Effector CD4-positive, alpha-beta T cell (primary cell): Measurements from ENCODE around the gene EPB41L2.
"Not testable (repeated sequence)": the region's sequence is repeated elsewhere in the genome, so short reads cannot be mapped to it uniquely, and the experiment has no call there.

Experiments
- DNase-seq: peaks from one replicate; pipeline ENCODE4 v3.0.0-alpha.2; 2020

Gene EPB41L2

GRCh38 chr6:131033631-131034030 lies 29.4 kb downstream of the EPB41L2 start:
- DNase-seq = no peak

GRCh38 chr6:131029626-131030297 lies 33.3 kb downstream of the EPB41L2 start:
- DNase-seq = no peak

DNA sequence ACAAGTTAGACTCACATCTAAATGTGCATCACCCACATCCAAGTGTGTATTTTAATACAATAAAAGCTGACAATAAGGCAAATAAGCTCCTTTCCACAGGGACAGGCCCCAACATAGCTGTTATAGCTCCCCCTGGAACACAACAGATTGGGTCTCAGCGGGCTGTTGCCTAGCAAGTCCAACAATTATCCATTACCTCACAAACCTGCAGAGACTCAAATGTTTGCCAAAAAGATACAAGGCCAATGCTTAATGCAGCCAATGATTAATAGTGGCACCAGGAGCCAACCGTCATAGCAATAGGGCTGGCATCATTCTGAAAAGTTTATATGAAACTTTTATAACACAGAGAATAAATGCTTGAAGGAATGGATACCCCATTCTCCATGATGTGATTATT lies 35.7 kb downstream of the EPB41L2 start:
- DNase-seq = no peak

GRCh38 chr6:131026243-131026642 lies 36.8 kb downstream of the EPB41L2 start:
- no peak for DNase-seq

- no peak for DNase-seq
Measured at GRCh38 chr6:131024565-131024964, 38.5 kb downstream of the EPB41L2 start.

DNA sequence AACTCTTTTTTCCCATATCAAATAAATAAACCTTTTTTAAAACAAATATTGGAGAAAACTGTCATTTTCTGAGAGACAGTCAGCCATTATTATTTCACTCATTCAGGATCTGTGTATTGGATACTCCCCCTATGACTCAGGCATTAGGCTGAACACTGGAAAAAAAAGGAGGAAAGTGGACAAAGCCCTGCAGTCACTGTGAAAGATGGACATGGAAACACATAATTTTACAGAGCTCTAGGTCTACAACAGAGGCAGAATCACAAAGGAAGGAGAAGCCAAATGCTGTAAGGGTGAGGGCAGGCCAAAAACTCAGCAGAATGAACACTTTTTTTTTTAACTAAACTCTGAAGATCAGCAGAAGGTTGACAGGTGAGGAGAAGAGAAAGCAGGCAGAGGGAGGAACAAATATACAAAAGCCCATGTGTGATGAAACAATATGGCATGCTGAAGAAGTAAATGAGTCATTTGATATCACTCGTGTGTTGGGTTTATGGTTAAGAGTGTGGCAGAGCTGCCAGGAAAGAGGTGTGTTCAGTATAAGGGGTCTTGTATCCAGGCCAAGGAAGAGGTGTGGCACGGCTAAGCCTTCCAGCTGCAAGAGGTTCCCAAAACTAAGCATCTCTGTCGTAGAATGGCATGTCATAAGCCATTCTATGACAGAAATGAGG lies 39.1 kb downstream of the EPB41L2 start:
- DNase-seq = no peak

- DNase-seq = no peak
Measured at GRCh38 chr6:131022691-131023090, 40.4 kb downstream of the EPB41L2 start.

DNA sequence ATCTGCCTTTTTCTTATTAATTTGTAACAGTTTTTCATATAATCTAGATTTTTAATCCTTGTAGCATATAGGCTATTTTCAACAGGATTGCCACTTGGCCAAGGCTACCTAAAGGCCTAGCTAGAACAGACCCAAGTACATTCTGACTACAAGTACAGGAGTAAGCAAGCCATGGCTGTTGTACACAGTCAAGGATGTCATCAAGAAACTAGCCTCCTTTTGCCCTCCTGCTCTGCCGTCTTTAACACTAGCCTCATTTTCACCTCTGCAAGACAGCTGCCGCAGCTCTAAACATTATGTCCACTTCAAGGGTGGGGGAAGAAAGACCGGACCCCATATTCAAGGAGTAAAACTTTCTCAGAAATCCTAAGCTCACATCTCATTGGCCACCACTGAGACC lies 45.1 kb downstream of the EPB41L2 start:
- no peak for DNase-seq

GRCh38 chr6:131015630-131016263 lies 47.3 kb downstream of the EPB41L2 start:
- no peak for DNase-seq

GRCh38 chr6:131015025-131015591 lies 47.9 kb downstream of the EPB41L2 start:
- DNase-seq = no peak

GRCh38 chr6:131014080-131014776 lies 48.8 kb downstream of the EPB41L2 start:
- DNase-seq = no peak

GRCh38 chr6:131013495-131013894 lies 49.5 kb downstream of the EPB41L2 start:
- no peak for DNase-seq

DNA sequence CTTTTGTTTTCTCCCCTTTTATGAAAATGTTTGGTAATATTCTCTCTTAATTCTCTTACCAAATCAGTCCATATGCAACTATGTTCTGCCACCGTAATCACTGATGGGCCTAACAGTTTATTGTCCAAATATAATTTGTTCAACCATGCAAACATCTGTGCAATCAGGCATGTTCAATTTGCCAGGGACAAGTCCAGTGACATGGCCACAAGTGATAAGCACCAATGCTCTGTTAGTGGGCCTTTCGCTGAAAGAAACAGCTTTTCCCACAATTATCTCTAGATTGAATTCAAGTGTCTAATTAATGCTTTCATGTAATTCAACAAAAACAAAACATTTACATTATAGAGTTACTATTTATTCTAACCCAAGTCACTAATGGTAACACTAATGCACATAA lies 53.3 kb downstream of the EPB41L2 start:
- no peak for DNase-seq

DNA sequence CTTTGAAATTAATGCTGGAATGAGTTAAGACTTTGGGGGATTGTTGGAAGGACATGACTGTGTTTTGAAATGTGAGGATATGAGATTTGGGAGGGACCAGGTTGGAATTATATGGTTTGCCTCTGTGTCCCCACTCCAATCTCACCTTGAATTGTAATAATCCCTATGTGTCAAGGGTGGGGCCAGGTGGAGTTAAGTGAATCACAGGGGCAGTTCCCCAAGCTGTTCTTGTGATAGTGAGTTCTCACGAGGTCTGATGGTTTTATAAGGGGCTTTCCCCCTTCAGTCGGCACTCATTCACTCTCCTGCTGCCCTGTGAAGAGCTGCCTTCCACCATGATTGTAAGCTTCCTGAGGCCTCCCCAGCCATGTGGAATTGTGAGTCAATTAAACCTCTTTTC lies 54.1 kb downstream of the EPB41L2 start:
- DNase-seq = not testable (repeated sequence)

- not testable (repeated sequence) for DNase-seq
Measured at GRCh38 chr6:131007964-131008363, 55.1 kb downstream of the EPB41L2 start.

GRCh38 chr6:131007286-131007685 lies 55.8 kb downstream of the EPB41L2 start:
- no peak for DNase-seq

GRCh38 chr6:131005439-131006016 lies 57.5 kb downstream of the EPB41L2 start:
- no peak for DNase-seq

DNA sequence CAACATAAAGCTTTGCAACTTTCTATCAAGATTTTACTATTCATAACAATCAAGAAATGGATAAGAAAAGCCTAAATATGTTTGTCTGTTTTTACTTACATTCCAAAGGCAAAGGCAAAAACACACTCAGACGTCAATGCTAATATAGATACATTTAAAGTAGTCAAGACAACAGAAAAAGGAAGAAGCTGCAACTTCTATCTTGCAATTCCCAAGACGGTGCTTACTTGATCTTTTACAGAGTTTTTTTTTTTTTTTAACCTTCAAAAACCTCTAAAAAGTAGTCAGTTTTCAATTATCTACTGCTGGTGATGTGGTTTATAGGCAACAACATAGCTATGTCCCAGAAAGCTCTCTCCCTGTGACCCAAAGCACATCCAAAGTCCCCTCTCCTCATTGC lies 58.1 kb downstream of the EPB41L2 start:
- DNase-seq = no peak

- no peak for DNase-seq
Measured at GRCh38 chr6:131004387-131004755, 58.7 kb downstream of the EPB41L2 start.

DNA sequence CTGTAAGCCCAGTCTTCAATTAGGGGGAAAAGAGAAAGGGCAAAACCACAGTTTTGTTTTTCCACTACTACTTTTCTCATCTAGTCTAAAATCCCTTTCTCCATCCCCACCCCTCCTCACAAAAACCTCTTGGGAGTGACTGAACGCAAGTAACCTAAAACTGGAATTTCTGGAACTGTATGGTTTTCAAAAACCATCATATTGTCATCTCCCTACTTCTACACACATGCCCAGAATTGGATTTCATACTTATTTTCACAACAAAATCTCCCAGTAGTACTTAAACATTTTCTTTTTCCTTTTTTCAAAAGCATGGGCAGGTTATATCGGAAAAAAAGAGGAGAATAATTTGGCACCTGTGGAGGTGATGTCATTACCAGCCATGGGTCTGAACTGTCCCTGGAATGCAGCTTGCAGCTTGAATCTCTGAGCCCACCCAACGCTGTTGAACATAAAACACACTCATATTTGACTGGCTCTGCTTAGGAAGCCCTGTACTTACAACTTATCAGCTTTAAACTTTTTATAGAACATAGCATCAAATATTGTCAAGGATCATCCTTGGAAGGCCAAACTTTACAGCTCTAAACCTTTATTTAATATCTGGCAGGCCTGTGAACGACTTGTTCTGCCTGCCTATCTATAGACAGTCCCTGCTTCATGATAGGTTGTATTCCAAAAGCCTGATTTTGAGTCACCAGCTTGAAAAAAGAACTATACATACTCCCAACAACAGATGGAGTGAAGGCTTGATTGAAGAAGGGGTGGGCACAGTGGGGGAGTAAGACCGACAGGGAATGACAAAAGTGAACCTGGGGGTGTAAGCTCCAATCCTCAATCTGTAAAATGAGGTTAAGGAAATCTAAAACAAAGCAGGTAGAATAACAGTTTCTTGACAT lies 59.3 kb downstream of the EPB41L2 start:
- DNase-seq = no peak

DNA sequence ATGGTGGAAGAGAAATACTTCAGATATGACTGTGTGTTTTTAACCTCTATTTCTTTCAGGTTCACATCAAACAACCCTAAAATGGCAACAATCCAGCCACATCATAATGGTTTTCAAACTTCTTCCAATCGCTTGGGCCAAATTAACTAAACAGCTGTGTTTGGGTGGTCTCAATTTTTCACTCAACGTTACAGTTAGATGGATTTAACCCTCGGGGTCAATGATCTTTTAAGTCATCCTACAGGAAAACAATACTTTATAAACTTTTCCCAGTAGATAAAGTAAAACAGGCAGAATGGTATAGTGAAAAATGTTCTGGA lies 60.4 kb downstream of the EPB41L2 start:
- no peak for DNase-seq
